GM12878 (cell line): ENCODE results near the gene FTO. TPM values are rescaled to one million over a fixed set of nuclear protein-coding genes. Genes with fewer than 3 reads are reported as not detected.

ENCODE experiments used
- ATAC-seq: fragments of 200-7000 bp; cut with Tn5 transposase; 3 replicates; pipeline ENCODE4 v1.9.1; 2020; ENCODE audit warnings: mild to moderate bottlenecking, moderate library complexity
- BruUV-seq: library from RNA; stranded (reverse); fragments of 400-500 nt; replicated peaks from 2 replicates; lab custom pipeline; 2021; lab: Mats Ljungman, UMichigan
- CTCF ChIA-PET: fragments of 300-600 bp; sonication (Branson Sonifier 250); formaldehyde crosslinking; extraction: SDS; loops from one replicate; lab custom pipeline; 2021; ENCODE audit warnings: inconsistent platforms; lab: Yijun Ruan, JAX
- POLR2A ChIA-PET: fragments of 350-600 bp; formaldehyde crosslinking; extraction: SDS; loops from one replicate; lab custom pipeline; 2021; ENCODE audit warnings: inconsistent platforms; lab: Charles Lee
- RAD21 ChIA-PET: fragments of 300-600 bp; sonication (Branson Sonifier 250); formaldehyde crosslinking; loops from one replicate; lab custom pipeline; 2023; ENCODE audit warnings: antibody characterized with exemption; ENCODE audit not compliant: unreplicated experiment; lab: Charles Lee
- SMC1A ChIA-PET: fragments of 300-600 bp; sonication (Branson Sonifier 250); formaldehyde crosslinking; loops from one replicate; lab custom pipeline; 2023; ENCODE audit not compliant: unreplicated experiment, uncharacterized antibody; lab: Charles Lee
- DNase-seq: peaks from one replicate; pipeline ENCODE4 v3.0.0-alpha.2; 2011; ENCODE audit warnings: low read depth, low spot score
- FAIRE-seq: peaks from 3 replicates; lab custom pipeline; 2011; peaks lifted over from hg19 to GRCh38; lab: Jason Lieb, UNC
- H2AFZ ChIP-seq: 2 replicates; pipeline ENCODE4 v1.6.0; 2011; ENCODE audit warnings: low read depth, low read length, control low read depth; ENCODE audit not compliant: control insufficient read depth
- H3K27ac ChIP-seq: 2 replicates; pipeline ENCODE4 v1.5.1; 2011; ENCODE audit warnings: control low read depth; ENCODE audit not compliant: control insufficient read depth, insufficient read depth
- H3K27me3 ChIP-seq, 2 experiments: replicated peaks in 1 of 2; 2 replicates each; pipeline versions ENCODE4 v1.6.0 to v1.6.1; 2011; ENCODE audit warnings: low read length in 1 of 2; ENCODE audit not compliant: control insufficient read depth in 2 of 2, insufficient read depth in 2 of 2
- H3K36me3 ChIP-seq, 2 experiments: 2 replicates each; pipeline ENCODE4 v1.5.1; 2011; ENCODE audit warnings: low read length in 1 of 2; ENCODE audit not compliant: control insufficient read depth in 2 of 2, insufficient read depth in 2 of 2
- H3K4me1 ChIP-seq: 2 replicates; pipeline ENCODE4 v1.6.1; 2011; ENCODE audit warnings: mild to moderate bottlenecking, low read length, moderate library complexity, mixed read lengths; ENCODE audit not compliant: control insufficient read depth, insufficient read depth
- H3K4me2 ChIP-seq: 2 replicates; pipeline ENCODE4 v1.6.0; 2011; ENCODE audit warnings: control low read depth; ENCODE audit not compliant: control insufficient read depth, insufficient read depth
- H3K4me3 ChIP-seq: fragments of 200-600 bp; sonication (generic); 2 replicates; pipeline ENCODE4 v1.5.1; 2016
- H3K79me2 ChIP-seq: 2 replicates; pipeline ENCODE4 v1.6.0; 2011; ENCODE audit warnings: low read length; ENCODE audit not compliant: control insufficient read depth, insufficient read depth
- H3K9ac ChIP-seq: 2 replicates; pipeline ENCODE4 v1.8.0; 2011; ENCODE audit warnings: low read length, control low read depth, mixed read lengths; ENCODE audit not compliant: control insufficient read depth, insufficient read depth
- H3K9me3 ChIP-seq: replicated peaks from 3 replicates; pipeline ENCODE4 v1.5.1; 2011; ENCODE audit warnings: mild to moderate bottlenecking, low read length; ENCODE audit not compliant: control insufficient read depth, insufficient read depth
- H4K20me1 ChIP-seq: 2 replicates; pipeline ENCODE4 v1.6.0; 2011; ENCODE audit not compliant: control insufficient read depth, insufficient read depth
- ATF3 ChIP-seq: IDR thresholded peaks from 2 replicates; pipeline ENCODE4 v1.6.1; 2011; ENCODE audit warnings: low read depth, mild to moderate bottlenecking, low read length, moderate library complexity, borderline replicate concordance; ENCODE audit errors: extremely low read depth
- CHD2 ChIP-seq: IDR thresholded peaks from 2 replicates; pipeline ENCODE4 v1.6.1; 2011; ENCODE audit warnings: low read depth, low read length, improper control_type of control experiment, borderline replicate concordance
- DPF2 ChIP-seq: fragments of 450-650 bp; IDR thresholded peaks from 2 replicates; pipeline ENCODE4 v1.6.1; 2017; ENCODE audit warnings: mild to moderate bottlenecking
- EP300 ChIP-seq, 2 experiments: fragments of 150-350 bp in 1 of 2; IDR thresholded peaks; 2 replicates each; pipeline ENCODE4 v1.6.1; 2011 to 2012; ENCODE audit warnings: low read depth in 2 of 2, low read length in 2 of 2, borderline replicate concordance in 1 of 2, improper control_type of control experiment in 1 of 2, inconsistent platforms in 1 of 2; ENCODE audit not compliant: control insufficient read depth in 1 of 2
- ESRRA ChIP-seq: IDR thresholded peaks from 2 replicates; pipeline ENCODE4 v1.6.1; 2012; ENCODE audit warnings: mild to moderate bottlenecking, low read length, improper control_type of control experiment
- NFIC ChIP-seq: IDR thresholded peaks from 2 replicates; pipeline ENCODE4 v1.6.1; 2012; ENCODE audit warnings: low read depth, mild to moderate bottlenecking, inconsistent platforms, low read length, moderate library complexity
- NFXL1 ChIP-seq: fragments of 450-650 bp; IDR thresholded peaks from 2 replicates; pipeline ENCODE4 v1.6.1; 2017; ENCODE audit warnings: antibody characterized with exemption, mild to moderate bottlenecking, borderline replicate concordance
- RELB ChIP-seq: fragments of 450-650 bp; IDR thresholded peaks from 2 replicates; pipeline ENCODE4 v1.6.1; 2017; ENCODE audit warnings: low read depth, mild to moderate bottlenecking, moderate library complexity
- STAT3 ChIP-seq: IDR thresholded peaks from 2 replicates; pipeline ENCODE4 v1.6.1; 2011; ENCODE audit warnings: low read depth, low read length, improper control_type of control experiment
- TBL1XR1 ChIP-seq: IDR thresholded peaks from 2 replicates; pipeline ENCODE4 v1.6.1; 2012; ENCODE audit warnings: low read depth, low read length, improper control_type of control experiment
- USF1 ChIP-seq: IDR thresholded peaks from 2 replicates; pipeline ENCODE4 v1.6.1; 2011; ENCODE audit warnings: borderline replicate concordance, low read depth, mild to moderate bottlenecking, moderate library complexity, mixed read lengths, low read length; ENCODE audit not compliant: insufficient read depth; ENCODE audit errors: extremely low read length
- WRNIP1 ChIP-seq: IDR thresholded peaks from 2 replicates; pipeline ENCODE4 v1.6.1; 2011; ENCODE audit warnings: low read depth, low read length, improper control_type of control experiment, borderline replicate concordance
- ZZZ3 ChIP-seq: IDR thresholded peaks from 2 replicates; pipeline ENCODE4 v1.6.1; 2011; ENCODE audit warnings: low read depth; ENCODE audit not compliant: control insufficient read depth, insufficient read length
- WGBS: methylation state at CpG from one replicate; pipeline ENCODE4 v1.1.6; 2016; ENCODE audit warnings: low lambda C conversion rate; ENCODE audit not compliant: insufficient replicate concordance, insufficient coverage; ENCODE audit errors: missing lambda C conversion rate; 5-methylcytosine and 5-hydroxymethylcytosine counted together
- in situ Hi-C: fragments of 300-500 bp; cut with MboI; formaldehyde crosslinking; loops from 9 replicates; pipeline ENCODE4 v1.14.3; 2018; ENCODE audit warnings: mixed read lengths
- intact Hi-C: fragments of 100-400 bp; cut with micrococcal nuclease; formaldehyde crosslinking; loops from one replicate; pipeline ENCODE4 v1.14.2; 2022; ENCODE audit not compliant: unreplicated experiment
- polyA plus RNA-seq, 11 experiments: library from polyadenylated mRNA; depleted of rRNA in 4 of 11; unstranded in 6 of 11; stranded (reverse) in 5 of 11; fragments of >200 nt; fragmentation: Nextera tagmentation in 4 of 11; fragmentation: Illumina TruSeq in 1 of 11; extraction: Ambion mirVana in 4 of 11; extraction: Trizol in 1 of 11; gene quantifications; 1 replicate in 1 of 11; 2 replicates in 10 of 11; pipeline versions ENCODE4 v1.2.1 to v1.2.3, GENCODE V29; 2011 to 2016; ENCODE audit warnings: inconsistent platforms in 2 of 11, missing spikeins in 2 of 11, low read depth in 1 of 11
- total RNA-seq, 4 experiments: library from RNA; depleted of rRNA in 3 of 4; stranded (reverse); fragments of >200 nt in 3 of 4; fragmentation: Illumina TruSeq in 1 of 4; extraction: Trizol in 1 of 4; gene quantifications; 2 replicates each; pipeline versions ENCODE4 v1.2.1 to v1.2.3, GENCODE V29; 2013 to 2021

FTO gene
- total and polyA plus RNA-seq, 10 of the 15 experiments (the other 5 are each of a cell fraction or from before 2014, with no cell fraction given): 20.1 to 55.0 (median 47.0) TPM

GRCh38 chr16:53766304-53767016, 62.5 kb downstream of the FTO start:
- ChIA-PET CTCF (no interaction called here), POLR2A (interaction anchor here (0.9 kb wide), 1 partner anchor 22 kb away, joined by 3 read pairs; no protein-coding TSS in a partner anchor), SMC1A (no interaction called here), RAD21 (no interaction called here)
- ATAC-seq: no peak
- H4K20me1 ChIP-seq: no peaks in the 10 kb centered on the region
- no peak overlapping the region for H2AFZ ChIP-seq
- TF ChIP-seq CHD2 (no peak), NFXL1 (no peak), NFIC (no peak), USF1 (no peak)
- no peaks in the 10 kb centered on the region for H3K36me3 ChIP-seq
- FAIRE-seq: no peak
- no peak overlapping the region for H3K4me2 ChIP-seq
- H3K27ac ChIP-seq: no peak overlapping the region
- in situ Hi-C loops (no loop called here), intact Hi-C loops (no loop called here)
- H3K9ac ChIP-seq: no peak overlapping the region
- no TSS peak for BruUV-seq
- 86% methylated on average over 10 of the region's 10 CpGs for WGBS
- DNase-seq: no peak
- H3K79me2 ChIP-seq: no peaks in the 10 kb centered on the region
- no peaks in the 10 kb centered on the region for H3K27me3 ChIP-seq
- H3K9me3 ChIP-seq: no peaks in the 10 kb centered on the region
- H3K4me3 ChIP-seq: no peak overlapping the region
- no peaks in the 10 kb centered on the region for H3K4me1 ChIP-seq

GRCh38 chr16:53768167-53768566, 64.2 kb downstream of the FTO start:
- H3K79me2 ChIP-seq: no peaks in the 10 kb centered on the region
- SMC1A ChIA-PET: interaction anchor here (0.6 to 2.0 kb wide), 3 partner anchors 9 to 59 kb away, joined by 3 to 5 read pairs (median 3); no protein-coding TSS in a partner anchor
- intact Hi-C loops: no loop called here
- in situ Hi-C loops: no loop called here
- H3K9me3 ChIP-seq: no peaks in the 10 kb centered on the region
- no peak overlapping the region for H3K4me3 ChIP-seq
- POLR2A ChIA-PET: no interaction called here
- no peaks in the 10 kb centered on the region for H3K27me3 ChIP-seq
- H3K9ac ChIP-seq: no peak overlapping the region
- H3K36me3 ChIP-seq: no peaks in the 10 kb centered on the region
- BruUV-seq: no TSS peak
- no peak overlapping the region for H3K27ac ChIP-seq
- CTCF ChIA-PET: interaction anchor here (0.6 to 3.4 kb wide), 5 partner anchors 10 to 25 kb away, joined by 3 to 17 read pairs (median 3); no protein-coding TSS in a partner anchor
- H4K20me1 ChIP-seq: no peaks in the 10 kb centered on the region
- RAD21 ChIA-PET: interaction anchor here (0.7 kb wide), 1 partner anchor 218 kb away, joined by 4 read pairs; no protein-coding TSS in a partner anchor
- peaks cover 6% of the 10 kb centered on the region for H3K4me1 ChIP-seq
- H2AFZ ChIP-seq: no peak overlapping the region
- H3K4me2 ChIP-seq: no peak overlapping the region
- DNase-seq (no peak), ATAC-seq (no peak), FAIRE-seq (no peak)
- 97% methylated on average over 4 of the region's 4 CpGs for WGBS
- TF ChIP-seq ZZZ3 (no peak), WRNIP1 (no peak), STAT3 (no peak), ESRRA (no peak), RELB (no peak), ATF3 (no peak), TBL1XR1 (no peak), DPF2 (no peak), EP300 (IDR thresholded peaks at IDR 0.05; ENCODE audit: borderline replicate concordance in 1 of 2, control insufficient read depth in 1 of 2, low read depth in 2 of 2, low read length in 2 of 2) (no peak)
